HepG2 (cell line): ENCODE measurements around the gene FBXO2. TPM values are rescaled to one million over a fixed set of nuclear protein-coding genes. Genes with fewer than 3 reads are reported as not detected.

ENCODE experiments used
- ATF7-NPFF ChIP-seq: sonication (generic); formaldehyde crosslinking; IDR thresholded peaks from 2 replicates; pipeline ENCODE4 v1.8.1; 2023; ENCODE audit warnings: mild to moderate bottlenecking, low read depth, missing genetic modification reagents, moderate library complexity
- ATM ChIP-seq: fragments of 450-650 bp; IDR thresholded peaks from 2 replicates; pipeline ENCODE4 v1.7.1; 2017; ENCODE audit warnings: mild to moderate bottlenecking, borderline replicate concordance
- CBX1 ChIP-seq: IDR thresholded peaks from one replicate; pipeline ENCODE4 v1.6.1; 2016; ENCODE audit warnings: antibody characterized with exemption, low read depth
- CSRNP2 ChIP-seq: sonication (generic); formaldehyde crosslinking; conservative IDR thresholded peaks from 2 replicates; pipeline ENCODE4 v1.8.0; 2022; ENCODE audit warnings: low read depth, missing genetic modification reagents
- DMAP1 ChIP-seq: IDR thresholded peaks from 2 replicates; pipeline ENCODE4 v1.6.1; 2016
- DRAP1 ChIP-seq: IDR thresholded peaks from 2 replicates; pipeline ENCODE4 v1.6.1; 2016; ENCODE audit warnings: missing genetic modification reagents, missing compliant biosample characterization
- GABPA ChIP-seq, 2 experiments: IDR thresholded peaks; 2 replicates each; pipeline ENCODE4 v1.6.1; 2011 to 2016; ENCODE audit warnings: low read depth in 2 of 2, low read length in 1 of 2, missing biosample characterization in 1 of 2, missing genetic modification characterization in 1 of 2
- HES4 ChIP-seq: sonication (generic); formaldehyde crosslinking; IDR thresholded peaks from 2 replicates; pipeline ENCODE4 v1.9.0; 2021; ENCODE audit warnings: mild to moderate bottlenecking, missing genetic modification reagents, borderline replicate concordance
- IKZF4 ChIP-seq: sonication (generic); formaldehyde crosslinking; IDR thresholded peaks from 2 replicates; pipeline ENCODE4 v1.5.1; 2020; ENCODE audit warnings: borderline replicate concordance, mild to moderate bottlenecking, low read depth, missing genetic modification reagents; ENCODE audit errors: not compliant biosample characterization
- MTA1 ChIP-seq: sonication (generic); formaldehyde crosslinking; IDR thresholded peaks from 2 replicates; pipeline ENCODE4 v1.4.0; 2020; ENCODE audit warnings: missing genetic modification reagents, mild to moderate bottlenecking, borderline replicate concordance
- NCOA5 ChIP-seq: sonication (generic); formaldehyde crosslinking; IDR thresholded peaks from 2 replicates; pipeline ENCODE4 v1.4.0; 2020; ENCODE audit warnings: missing genetic modification reagents
- NFE2 ChIP-seq: sonication (generic); formaldehyde crosslinking; IDR thresholded peaks from 2 replicates; pipeline ENCODE4 v1.4.0; 2020; ENCODE audit warnings: missing genetic modification reagents
- NFRKB ChIP-seq: fragments of 450-650 bp; IDR thresholded peaks from 2 replicates; pipeline ENCODE4 v1.6.1; 2017
- NR2F1 ChIP-seq, 2 experiments: fragments of 450-650 bp in 1 of 2; formaldehyde crosslinking in 1 of 2; IDR thresholded peaks; 2 replicates each; pipeline versions ENCODE4 v1.5.0 to v1.6.1; 2016 to 2020; ENCODE audit warnings: mild to moderate bottlenecking in 1 of 2, missing compliant biosample characterization in 1 of 2, missing genetic modification reagents in 1 of 2, moderate library complexity in 1 of 2
- RARA ChIP-seq: IDR thresholded peaks from 2 replicates; pipeline ENCODE4 v1.6.1; 2016; ENCODE audit warnings: missing genetic modification reagents, missing compliant biosample characterization
- RBFOX2 ChIP-seq: fragments of 200-400 bp; formaldehyde crosslinking; IDR thresholded peaks from 2 replicates; pipeline ENCODE4 v1.6.1; 2017; ENCODE audit warnings: low read depth, mild to moderate bottlenecking, low read length
- SALL2 ChIP-seq: sonication (generic); formaldehyde crosslinking; IDR thresholded peaks from 2 replicates; pipeline ENCODE4 v1.8.1; 2023; ENCODE audit warnings: mild to moderate bottlenecking, missing genetic modification reagents, inconsistent platforms
- SETDB1 ChIP-seq: sonication (generic); formaldehyde crosslinking; IDR thresholded peaks from 2 replicates; pipeline ENCODE4 v1.5.1; 2020; ENCODE audit warnings: missing genetic modification reagents, mild to moderate bottlenecking, borderline replicate concordance
- SMC3 ChIP-seq: IDR thresholded peaks from 2 replicates; pipeline ENCODE4 v1.6.1; 2011; ENCODE audit warnings: low read length, improper control_type of control experiment
- TFDP1 ChIP-seq: IDR thresholded peaks from 2 replicates; pipeline ENCODE4 v1.6.1; 2016; ENCODE audit warnings: missing compliant biosample characterization, missing genetic modification reagents, borderline replicate concordance
- TRIM24 ChIP-seq: sonication (generic); formaldehyde crosslinking; IDR thresholded peaks from 2 replicates; pipeline ENCODE4 v1.8.0; 2022; ENCODE audit warnings: mild to moderate bottlenecking, missing genetic modification reagents
- ZFP1 ChIP-seq: IDR thresholded peaks from 2 replicates; pipeline ENCODE4 v1.6.1; 2016
- ZFYVE20 ChIP-seq: sonication (generic); formaldehyde crosslinking; IDR thresholded peaks from 2 replicates; pipeline ENCODE4 v1.8.0; 2023; ENCODE audit warnings: low read depth, mild to moderate bottlenecking, moderate library complexity, missing genetic modification reagents, borderline replicate concordance
- ZNF160 ChIP-seq: sonication (generic); formaldehyde crosslinking; IDR thresholded peaks from 2 replicates; pipeline ENCODE4 v1.8.0; 2022; ENCODE audit warnings: mild to moderate bottlenecking, inconsistent platforms, missing genetic modification reagents
- ZNF350 ChIP-seq: sonication (generic); formaldehyde crosslinking; IDR thresholded peaks from 2 replicates; pipeline ENCODE4 v1.4.0; 2020; ENCODE audit warnings: mild to moderate bottlenecking, low read depth, missing genetic modification reagents, borderline replicate concordance
- ZNF605 ChIP-seq: sonication (generic); formaldehyde crosslinking; IDR thresholded peaks from 2 replicates; pipeline ENCODE4 v1.8.0; 2022; ENCODE audit warnings: mild to moderate bottlenecking, missing genetic modification reagents
- ZNF704 ChIP-seq: sonication (generic); formaldehyde crosslinking; IDR thresholded peaks from 2 replicates; pipeline ENCODE4 v1.8.1; 2023; ENCODE audit warnings: mild to moderate bottlenecking, inconsistent platforms, moderate library complexity, missing genetic modification reagents, borderline replicate concordance
- ZNF782 ChIP-seq: sonication (generic); formaldehyde crosslinking; IDR thresholded peaks from 2 replicates; pipeline ENCODE4 v1.4.0; 2020; ENCODE audit warnings: missing genetic modification reagents, mild to moderate bottlenecking, borderline replicate concordance
- polyA plus RNA-seq, 8 experiments: library from polyadenylated mRNA; depleted of rRNA in 3 of 8; stranded (reverse) in 7 of 8; unstranded in 1 of 8; fragments of >200 nt; fragmentation: Illumina TruSeq in 4 of 8; extraction: Trizol in 4 of 8; gene quantifications; 2 replicates each; pipeline versions ENCODE4 v1.2.1 to v1.2.3, GENCODE V29; 2011 to 2016; ENCODE audit warnings: low read depth in 4 of 8, missing spikeins in 1 of 8, mixed read lengths in 1 of 8; ENCODE audit not compliant: insufficient read depth in 1 of 8
- total RNA-seq, 5 experiments: library from RNA; depleted of rRNA; stranded (reverse); fragments of >200 nt; fragmentation: Illumina TruSeq; extraction: Trizol; gene quantifications; 2 replicates each; pipeline ENCODE4 v1.2.3, GENCODE V29; 2016; ENCODE audit warnings: low read depth in 1 of 5

Gene FBXO2
- total and polyA plus RNA-seq, 2 of the 13 experiments (the other 11 are each of a cell fraction or from before 2014, with no cell fraction given), result 79.3 to 112 TPM

- TF ChIP-seq RBFOX2, result peak; percentile 65
- no peak for TF ChIP-seq NCOA5 (CRISPR knock-in tag)
- no peak for TF ChIP-seq ZNF782
- no peak for TF ChIP-seq IKZF4 (CRISPR knock-in tag)
- TF ChIP-seq TRIM24 (CRISPR knock-in tag), result no peak
- peak; percentile 75 for TF ChIP-seq MTA1
- TF ChIP-seq SMC3, result no peak
- peak; percentile 72; the same call in 1 of the 2 replicates for TF ChIP-seq ZNF350
- TF ChIP-seq NR2F1 (CRISPR knock-in tag; IDR thresholded peaks at IDR 0.05), result no peak
- TF ChIP-seq ZFYVE20 (CRISPR knock-in tag), result no peak
- TF ChIP-seq TFDP1 (CRISPR knock-in tag), result no peak
- TF ChIP-seq NFE2, result no peak
- 0 out of 2 replicates have a peak, but pooled peaks have one; percentile 23 for TF ChIP-seq ZNF605 (CRISPR knock-in tag)
- no peak for TF ChIP-seq SETDB1 (CRISPR knock-in tag)
- no peak for TF ChIP-seq DMAP1
- no peak for TF ChIP-seq GABPA (IDR thresholded peaks at IDR 0.05; ENCODE audit: low read depth, low read length)
- TF ChIP-seq GABPA (CRISPR knock-in tag; IDR thresholded peaks at IDR 0.05; ENCODE audit: low read depth), result no peak
- no peak for TF ChIP-seq ATF7-NPFF
- TF ChIP-seq ATM, result no peak
- no peak for TF ChIP-seq CBX1
- no peak for TF ChIP-seq NFRKB
- no peak for TF ChIP-seq ZNF160 (CRISPR knock-in tag)
- no peak for TF ChIP-seq ZFP1 (CRISPR knock-in tag)
- TF ChIP-seq HES4 (CRISPR knock-in tag), result no peak
- no peak for TF ChIP-seq ZNF704
- TF ChIP-seq CSRNP2, result no peak
- peak; percentile 26; the same call in 1 of the 2 replicates for TF ChIP-seq RARA (CRISPR knock-in tag)
- TF ChIP-seq SALL2 (CRISPR knock-in tag), result no peak
- no peak; the same call in 1 of the 2 replicates for TF ChIP-seq DRAP1 (CRISPR knock-in tag)
Observed at GRCh38 chr1:11671544-11672286, 17.5 kb upstream of the FBXO2 start (continued).
